NB4 (cell line): ENCODE measurements around the gene SPTAN1.

Source experiments
- POLR2A ChIP-seq: IDR thresholded peaks from 2 replicates; pipeline ENCODE4 v1.6.1; 2011; ENCODE audit warnings: mild to moderate bottlenecking; ENCODE audit not compliant: insufficient read length; ENCODE audit errors: extremely low read depth
- TF ChIP-seq, protein P1 (sequence below): IDR thresholded peaks from one replicate; pipeline ENCODE4 v1.5.1; 2012; ENCODE audit warnings: low read depth, low read length

DNA sequence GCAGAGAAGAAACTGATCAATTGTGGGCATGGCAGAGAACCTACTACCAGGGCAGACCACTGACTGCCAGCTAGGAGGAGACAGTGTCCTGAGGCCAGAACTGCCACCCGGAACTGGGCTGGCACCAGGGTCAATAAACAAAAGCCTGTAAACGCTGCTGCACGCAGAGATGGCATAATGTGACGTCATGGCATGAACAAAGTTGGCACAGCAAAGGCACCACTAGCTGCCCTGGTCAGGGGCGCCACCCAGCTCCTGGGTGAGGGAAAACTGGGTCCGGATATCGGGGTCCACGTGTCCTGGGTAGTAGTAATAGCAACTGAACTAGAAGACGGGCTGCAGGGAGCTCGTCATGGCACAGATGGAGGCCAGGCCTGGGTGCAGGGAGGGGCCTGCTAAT, 72.2 kb downstream of the SPTAN1 start:
- TF ChIP-seq POLR2A: no peak
- TF ChIP-seq, protein P1, sequence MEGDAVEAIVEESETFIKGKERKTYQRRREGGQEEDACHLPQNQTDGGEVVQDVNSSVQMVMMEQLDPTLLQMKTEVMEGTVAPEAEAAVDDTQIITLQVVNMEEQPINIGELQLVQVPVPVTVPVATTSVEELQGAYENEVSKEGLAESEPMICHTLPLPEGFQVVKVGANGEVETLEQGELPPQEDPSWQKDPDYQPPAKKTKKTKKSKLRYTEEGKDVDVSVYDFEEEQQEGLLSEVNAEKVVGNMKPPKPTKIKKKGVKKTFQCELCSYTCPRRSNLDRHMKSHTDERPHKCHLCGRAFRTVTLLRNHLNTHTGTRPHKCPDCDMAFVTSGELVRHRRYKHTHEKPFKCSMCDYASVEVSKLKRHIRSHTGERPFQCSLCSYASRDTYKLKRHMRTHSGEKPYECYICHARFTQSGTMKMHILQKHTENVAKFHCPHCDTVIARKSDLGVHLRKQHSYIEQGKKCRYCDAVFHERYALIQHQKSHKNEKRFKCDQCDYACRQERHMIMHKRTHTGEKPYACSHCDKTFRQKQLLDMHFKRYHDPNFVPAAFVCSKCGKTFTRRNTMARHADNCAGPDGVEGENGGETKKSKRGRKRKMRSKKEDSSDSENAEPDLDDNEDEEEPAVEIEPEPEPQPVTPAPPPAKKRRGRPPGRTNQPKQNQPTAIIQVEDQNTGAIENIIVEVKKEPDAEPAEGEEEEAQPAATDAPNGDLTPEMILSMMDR: no peak
